Testis (tissue), 3 donors: ENCODE data around the gene RSPO4. TPM values are rescaled to one million over a fixed set of nuclear protein-coding genes. Genes with fewer than 3 reads are reported as not detected.

Source experiments
- DNase-seq: peaks from one replicate; pipeline ENCODE4 v3.0.0-alpha.2; 2019
- H3K27ac ChIP-seq, 2 donors: fragments of 200-600 bp; sonication (generic); one replicate each; pipeline ENCODE4 v1.5.1; 2019
- H3K27me3 ChIP-seq: fragments of 200-600 bp; sonication (generic); one replicate; pipeline ENCODE4 v1.5.1; 2019
- H3K36me3 ChIP-seq: fragments of 200-600 bp; sonication (generic); one replicate; pipeline ENCODE4 v1.5.1; 2017; ENCODE audit warnings: low read depth; ENCODE audit errors: missing control alignments
- H3K4me1 ChIP-seq: fragments of 200-600 bp; sonication (generic); one replicate; pipeline ENCODE4 v1.5.1; 2019
- H3K4me3 ChIP-seq, 2 donors: fragments of 200-600 bp; sonication (generic); one replicate each; pipeline ENCODE4 v1.5.1; 2017 to 2019
- H3K9me3 ChIP-seq: fragments of 200-600 bp; sonication (generic); one replicate; pipeline ENCODE4 v1.5.1; 2017
- POLR2A ChIP-seq: fragments of 450-650 bp; IDR thresholded peaks from one replicate; pipeline ENCODE4 v1.6.1; 2017; ENCODE audit warnings: antibody characterized with exemption, mild to moderate bottlenecking, moderate library complexity
- WGBS, 2 donors: methylation state at CpG; one replicate each; pipeline ENCODE4 v1.1.5; 2018; 5-methylcytosine and 5-hydroxymethylcytosine counted together
- intact Hi-C: fragments of 100-400 bp; cut with DNase I; formaldehyde crosslinking; loops from one replicate; pipeline ENCODE4 v1.15.1; 2023; ENCODE audit warnings: low total_unique reads
- polyA plus RNA-seq: library from polyadenylated mRNA; stranded (reverse); fragments of 350-450 nt; fragmentation: Illumina TruSeq; extraction: RNeasy Lipid Tissue Mini Kit (QIAGEN cat#74804); gene quantifications from one replicate; pipeline ENCODE4 v1.2.3, GENCODE V29; 2014; ENCODE audit warnings: low read depth, low replicate concordance; ENCODE audit not compliant: insufficient read depth
- total RNA-seq, 2 donors: library from RNA; depleted of rRNA; stranded (reverse); fragments of >200 nt; gene quantifications; one replicate each; pipeline ENCODE4 v1.2.3, GENCODE V29; 2016
- TF ChIP-seq, protein P1 (sequence below), 3 experiments: fragments of 450-650 bp in 2 of 3; fragments of 200-600 bp in 1 of 3; sonication (generic) in 1 of 3; IDR thresholded peaks; one replicate each; pipeline ENCODE4 v1.5.1; 2016 to 2019; ENCODE audit warnings: antibody characterized with exemption in 3 of 3, mild to moderate bottlenecking in 2 of 3, moderate library complexity in 1 of 3

Gene RSPO4
- total and polyA plus RNA-seq, 3 donors from 2014 or later: 2.2 to 3.2 (median 2.6) TPM

DNA sequence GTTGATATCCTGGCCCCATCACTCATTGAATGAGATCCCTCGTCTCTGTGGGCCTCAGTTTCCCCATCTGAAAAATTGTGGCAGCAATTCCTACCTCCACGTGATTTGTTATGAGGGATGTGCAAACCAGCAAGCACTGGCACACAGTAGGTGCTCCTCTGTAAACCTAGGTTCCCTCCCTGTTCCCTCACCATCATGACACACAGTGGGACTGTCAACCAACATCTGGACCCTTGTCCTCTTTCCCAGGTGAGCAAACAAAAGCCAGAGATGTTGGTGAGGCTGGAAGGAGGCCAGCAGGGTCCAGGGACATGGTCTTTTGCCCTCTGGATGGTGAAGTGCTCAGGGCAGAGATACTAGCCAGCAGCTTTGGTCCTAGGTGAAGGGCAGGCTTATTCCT is 26.1 kb downstream of the RSPO4 start:
- 76 to 79% methylated on average over 2 of the region's 2 CpGs for WGBS, 2 donors
- no peaks in the 10 kb centered on the region for H3K4me1 ChIP-seq
- H3K9me3 ChIP-seq: no peaks in the 10 kb centered on the region
- intact Hi-C loops: no loop called here
- DNase-seq: no peak
- no peaks in the 10 kb centered on the region for H3K27me3 ChIP-seq
- H3K36me3 ChIP-seq: no peaks in the 10 kb centered on the region
- H3K27ac ChIP-seq: no peak overlapping the region
- no peak for TF ChIP-seq POLR2A
- TF ChIP-seq, protein P1, sequence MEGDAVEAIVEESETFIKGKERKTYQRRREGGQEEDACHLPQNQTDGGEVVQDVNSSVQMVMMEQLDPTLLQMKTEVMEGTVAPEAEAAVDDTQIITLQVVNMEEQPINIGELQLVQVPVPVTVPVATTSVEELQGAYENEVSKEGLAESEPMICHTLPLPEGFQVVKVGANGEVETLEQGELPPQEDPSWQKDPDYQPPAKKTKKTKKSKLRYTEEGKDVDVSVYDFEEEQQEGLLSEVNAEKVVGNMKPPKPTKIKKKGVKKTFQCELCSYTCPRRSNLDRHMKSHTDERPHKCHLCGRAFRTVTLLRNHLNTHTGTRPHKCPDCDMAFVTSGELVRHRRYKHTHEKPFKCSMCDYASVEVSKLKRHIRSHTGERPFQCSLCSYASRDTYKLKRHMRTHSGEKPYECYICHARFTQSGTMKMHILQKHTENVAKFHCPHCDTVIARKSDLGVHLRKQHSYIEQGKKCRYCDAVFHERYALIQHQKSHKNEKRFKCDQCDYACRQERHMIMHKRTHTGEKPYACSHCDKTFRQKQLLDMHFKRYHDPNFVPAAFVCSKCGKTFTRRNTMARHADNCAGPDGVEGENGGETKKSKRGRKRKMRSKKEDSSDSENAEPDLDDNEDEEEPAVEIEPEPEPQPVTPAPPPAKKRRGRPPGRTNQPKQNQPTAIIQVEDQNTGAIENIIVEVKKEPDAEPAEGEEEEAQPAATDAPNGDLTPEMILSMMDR (IDR thresholded peaks at IDR 0.05): no peak
- H3K4me3 ChIP-seq: no peak overlapping the region

DNA sequence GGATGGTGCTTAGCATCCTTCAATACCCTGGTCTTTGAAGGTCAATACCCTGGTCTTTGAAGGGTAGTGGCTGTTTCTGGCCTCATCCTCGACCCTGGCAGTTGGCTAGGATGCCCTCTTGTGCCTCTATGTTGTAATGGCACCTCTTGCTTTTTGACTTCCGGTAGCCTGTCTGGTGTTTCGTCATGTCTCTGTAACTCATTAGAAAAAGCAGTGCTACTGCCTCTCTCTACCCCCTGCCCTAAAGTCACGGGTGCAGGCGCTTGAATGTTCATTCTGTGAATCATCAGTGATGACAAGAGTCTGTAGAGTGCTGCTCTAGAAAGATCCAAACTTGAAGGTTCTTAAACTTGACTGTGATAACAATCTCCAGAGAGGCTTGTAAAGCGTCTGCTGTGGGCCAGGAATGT is 28.3 kb downstream of the RSPO4 start:
- Histone ChIP-seq H3K4me1 (no peaks in the 10 kb centered on the region), H3K36me3 (no peaks in the 10 kb centered on the region), H3K4me3 (no peak overlapping the region), H3K27me3 (no peaks in the 10 kb centered on the region), H3K27ac (no peak overlapping the region), H3K9me3 (no peaks in the 10 kb centered on the region)
- WGBS, 2 donors: 51 to 58% methylated on average over 6 of the region's 6 CpGs
- intact Hi-C loops: no loop called here
- TF ChIP-seq, protein P1 (IDR thresholded peaks at IDR 0.05): peak in 2 of 3 experiments; percentile 11 to 35
- TF ChIP-seq POLR2A: no peak
- peak; percentile 23 for DNase-seq

DNA sequence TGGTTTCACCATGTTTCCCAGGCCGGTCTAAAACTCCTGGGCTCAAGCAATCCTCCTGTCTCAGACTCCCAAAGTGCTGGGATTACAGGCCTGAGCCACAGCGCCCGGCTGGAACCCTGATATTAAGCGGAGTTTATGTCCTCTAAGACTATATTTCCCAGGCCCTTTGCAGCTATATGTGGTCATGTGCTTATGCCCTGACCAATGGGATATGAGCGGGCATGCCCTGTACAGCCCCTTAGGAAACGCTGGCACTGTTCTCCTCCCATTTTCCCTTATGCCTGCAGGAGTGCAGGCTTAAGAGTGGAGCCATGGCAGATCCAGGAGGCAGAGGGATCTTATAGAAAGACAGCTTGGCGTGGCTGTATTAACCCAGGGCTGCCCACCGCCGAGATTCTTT is 29.9 kb downstream of the RSPO4 start:
- no peaks in the 10 kb centered on the region for H3K36me3 ChIP-seq
- no peaks in the 10 kb centered on the region for H3K4me1 ChIP-seq
- H3K9me3 ChIP-seq: no peaks in the 10 kb centered on the region
- no peak overlapping the region for H3K27ac ChIP-seq
- 88 to 89% methylated on average over 9 of the region's 9 CpGs for WGBS, 2 donors
- no peak overlapping the region for H3K4me3 ChIP-seq
- DNase-seq: no peak
- TF ChIP-seq, protein P1 (IDR thresholded peaks at IDR 0.05): no peak
- TF ChIP-seq POLR2A: no peak
- no peaks in the 10 kb centered on the region for H3K27me3 ChIP-seq
- intact Hi-C loops: no loop called here

DNA sequence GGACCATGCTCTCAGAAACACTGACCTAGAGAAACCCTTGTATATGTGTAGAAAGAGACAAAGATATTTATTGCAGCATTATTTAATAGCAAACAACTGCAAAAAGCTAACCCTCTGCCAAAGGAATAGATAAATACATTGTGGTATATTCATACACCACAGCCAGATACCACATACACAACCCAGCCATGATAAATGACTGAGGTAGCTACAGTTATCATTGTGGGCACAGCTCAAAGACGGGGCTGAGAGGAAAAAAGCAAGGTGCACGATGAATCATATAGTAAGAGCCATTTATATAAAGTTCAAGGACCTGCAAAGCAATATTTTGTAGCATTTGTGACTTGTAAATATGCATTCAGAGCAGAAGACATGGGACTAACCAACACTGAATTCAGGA is 30.8 kb downstream of the RSPO4 start:
- no peaks in the 10 kb centered on the region for H3K36me3 ChIP-seq
- H3K27me3 ChIP-seq: no peaks in the 10 kb centered on the region
- H3K4me3 ChIP-seq: no peak overlapping the region
- TF ChIP-seq, protein P1 (IDR thresholded peaks at IDR 0.05): no peak
- TF ChIP-seq POLR2A: no peak
- peaks cover 2% of the 10 kb centered on the region for H3K4me1 ChIP-seq
- DNase-seq: no peak
- intact Hi-C loops: no loop called here
- H3K9me3 ChIP-seq: no peaks in the 10 kb centered on the region
- 44 to 73% methylated on average over 2 of the region's 2 CpGs for WGBS, 2 donors
- H3K27ac ChIP-seq: no peak overlapping the region

DNA sequence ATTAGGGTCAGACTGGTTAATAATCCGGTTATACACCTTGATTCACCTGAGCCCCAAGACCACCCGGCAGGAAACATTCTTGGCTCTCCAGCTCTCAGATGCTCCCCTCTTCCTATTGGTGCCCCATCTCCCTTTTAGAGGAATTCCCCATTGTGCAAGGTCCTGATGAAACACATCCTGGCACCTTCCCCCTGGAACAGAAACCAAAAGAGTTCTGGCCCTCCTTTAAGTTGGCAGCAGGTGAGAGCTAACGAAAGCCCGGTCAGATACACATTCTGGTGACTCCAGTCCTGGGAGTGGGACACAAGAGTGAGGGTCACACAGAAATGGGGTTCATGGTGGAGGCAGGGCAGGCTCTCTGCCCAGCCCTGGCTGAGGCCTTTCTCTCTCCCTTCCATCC is 32.2 kb downstream of the RSPO4 start:
- Histone ChIP-seq H3K9me3 (no peaks in the 10 kb centered on the region), H3K36me3 (no peaks in the 10 kb centered on the region), H3K4me1 (peaks cover 4% of the 10 kb centered on the region), H3K27ac (no peak overlapping the region), H3K27me3 (no peaks in the 10 kb centered on the region), H3K4me3 (no peak overlapping the region)
- intact Hi-C loops: no loop called here
- TF ChIP-seq, protein P1 (IDR thresholded peaks at IDR 0.05): no peak
- no peak for TF ChIP-seq POLR2A
- no peak for DNase-seq
- WGBS, 2 donors: 90% methylated on average over 4 of the region's 4 CpGs
